Measurements from ENCODE around the gene GPR35.
"Not testable (repeated sequence)": the region's sequence is repeated elsewhere in the genome, so short reads cannot be mapped to it uniquely, and the experiment has no call there.

Gene GPR35

GRCh38 chr2:240650254-240650965 is 25.1 kb downstream of the GPR35 start:
- H3K4me3 ChIP-seq (ENCODE audit: severe bottlenecking), result no peak overlapping the region
- H3K36me3 ChIP-seq (ENCODE audit: low read depth), result no peaks in the 10 kb centered on the region
- ATAC-seq (ENCODE audit: low read depth) (no peak), DNase-seq (ENCODE audit: low spot score) (no peak)
- no peak overlapping the region for H3K27ac ChIP-seq (ENCODE audit: poor library complexity, severe bottlenecking)
- H3K27me3 ChIP-seq (ENCODE audit: insufficient read depth, poor library complexity, severe bottlenecking), result peaks cover 49% of the 10 kb centered on the region
- TF ChIP-seq CTCF (IDR thresholded peaks at IDR 0.05; ENCODE audit: poor library complexity, severe bottlenecking), result no peak
- H3K9me3 ChIP-seq (ENCODE audit: severe bottlenecking), result no peaks in the 10 kb centered on the region
- no peaks in the 10 kb centered on the region for H3K4me1 ChIP-seq (ENCODE audit: insufficient read depth, poor library complexity, severe bottlenecking)

GRCh38 chr2:240651185-240651584 is 25.9 kb downstream of the GPR35 start:
- peaks cover 45% of the 10 kb centered on the region for H3K27me3 ChIP-seq (ENCODE audit: insufficient read depth, poor library complexity, severe bottlenecking)

GRCh38 chr2:240655931-240656886 is 30.9 kb downstream of the GPR35 start:
- TF ChIP-seq CTCF (IDR thresholded peaks at IDR 0.05; ENCODE audit: poor library complexity, severe bottlenecking), result no peak
- H3K27ac ChIP-seq (ENCODE audit: poor library complexity, severe bottlenecking), result no peak overlapping the region
- H3K36me3 ChIP-seq (ENCODE audit: low read depth), result no peaks in the 10 kb centered on the region
- no peaks in the 10 kb centered on the region for H3K4me1 ChIP-seq (ENCODE audit: insufficient read depth, poor library complexity, severe bottlenecking)
- no peaks in the 10 kb centered on the region for H3K9me3 ChIP-seq (ENCODE audit: severe bottlenecking)
- ATAC-seq (ENCODE audit: low read depth), result no peak
- H3K27me3 ChIP-seq (ENCODE audit: insufficient read depth, poor library complexity, severe bottlenecking), result peaks cover 6% of the 10 kb centered on the region
- no peak for DNase-seq (ENCODE audit: low spot score)
- H3K4me3 ChIP-seq (ENCODE audit: severe bottlenecking), result no peak overlapping the region

More at GRCh38 chr2:240651185-240651584, 25.9 kb downstream of the GPR35 start:
- no peak for TF ChIP-seq CTCF (IDR thresholded peaks at IDR 0.05; ENCODE audit: poor library complexity, severe bottlenecking)
- no peak for ATAC-seq (ENCODE audit: low read depth)
- Histone ChIP-seq H3K36me3 (ENCODE audit: low read depth) (no peaks in the 10 kb centered on the region), H3K27ac (ENCODE audit: poor library complexity, severe bottlenecking) (no peak overlapping the region), H3K4me3 (ENCODE audit: severe bottlenecking) (no peak overlapping the region), H3K4me1 (ENCODE audit: insufficient read depth, poor library complexity, severe bottlenecking) (no peaks in the 10 kb centered on the region), H3K9me3 (ENCODE audit: severe bottlenecking) (no peaks in the 10 kb centered on the region)
- DNase-seq (ENCODE audit: low spot score), result no peak

- peaks cover 20% of the 10 kb centered on the region for H3K27me3 ChIP-seq (ENCODE audit: insufficient read depth, poor library complexity, severe bottlenecking)
- not testable (repeated sequence) for H3K4me1 ChIP-seq (ENCODE audit: insufficient read depth, poor library complexity, severe bottlenecking); ATAC-seq (ENCODE audit: low read depth); H3K9me3 ChIP-seq (ENCODE audit: severe bottlenecking); DNase-seq (ENCODE audit: low spot score); H3K4me3 ChIP-seq (ENCODE audit: severe bottlenecking); H3K27ac ChIP-seq (ENCODE audit: poor library complexity, severe bottlenecking); H3K36me3 ChIP-seq (ENCODE audit: low read depth)
Measured at GRCh38 chr2:240659883-240660282, 34.6 kb downstream of the GPR35 start.

GRCh38 chr2:240662681-240663080 is 37.4 kb downstream of the GPR35 start:
- ATAC-seq (ENCODE audit: low read depth), result no peak
- TF ChIP-seq CTCF (IDR thresholded peaks at IDR 0.05; ENCODE audit: poor library complexity, severe bottlenecking), result no peak
- Histone ChIP-seq H3K9me3 (ENCODE audit: severe bottlenecking) (no peaks in the 10 kb centered on the region), H3K4me3 (ENCODE audit: severe bottlenecking) (no peak overlapping the region), H3K4me1 (ENCODE audit: insufficient read depth, poor library complexity, severe bottlenecking) (no peaks in the 10 kb centered on the region), H3K27me3 (ENCODE audit: insufficient read depth, poor library complexity, severe bottlenecking) (peaks cover 47% of the 10 kb centered on the region), H3K36me3 (ENCODE audit: low read depth) (no peaks in the 10 kb centered on the region), H3K27ac (ENCODE audit: poor library complexity, severe bottlenecking) (no peak overlapping the region)
- DNase-seq (ENCODE audit: low spot score), result no peak

Measured in RWPE2 (cell line).